GM12873 (cell line): ENCODE measurements around the gene PANX3.

Experiments used
- TF ChIP-seq, protein P1 (sequence below): IDR thresholded peaks from 2 replicates; pipeline ENCODE4 v1.5.1; 2012; ENCODE audit warnings: low read depth, mild to moderate bottlenecking, moderate library complexity, low read length, control low read depth; ENCODE audit not compliant: insufficient read depth; ENCODE audit errors: missing control alignments

The PANX3 gene

GRCh38 chr11:124602193-124602592, 9.0 kb upstream of the PANX3 start:
- TF ChIP-seq, protein P1, sequence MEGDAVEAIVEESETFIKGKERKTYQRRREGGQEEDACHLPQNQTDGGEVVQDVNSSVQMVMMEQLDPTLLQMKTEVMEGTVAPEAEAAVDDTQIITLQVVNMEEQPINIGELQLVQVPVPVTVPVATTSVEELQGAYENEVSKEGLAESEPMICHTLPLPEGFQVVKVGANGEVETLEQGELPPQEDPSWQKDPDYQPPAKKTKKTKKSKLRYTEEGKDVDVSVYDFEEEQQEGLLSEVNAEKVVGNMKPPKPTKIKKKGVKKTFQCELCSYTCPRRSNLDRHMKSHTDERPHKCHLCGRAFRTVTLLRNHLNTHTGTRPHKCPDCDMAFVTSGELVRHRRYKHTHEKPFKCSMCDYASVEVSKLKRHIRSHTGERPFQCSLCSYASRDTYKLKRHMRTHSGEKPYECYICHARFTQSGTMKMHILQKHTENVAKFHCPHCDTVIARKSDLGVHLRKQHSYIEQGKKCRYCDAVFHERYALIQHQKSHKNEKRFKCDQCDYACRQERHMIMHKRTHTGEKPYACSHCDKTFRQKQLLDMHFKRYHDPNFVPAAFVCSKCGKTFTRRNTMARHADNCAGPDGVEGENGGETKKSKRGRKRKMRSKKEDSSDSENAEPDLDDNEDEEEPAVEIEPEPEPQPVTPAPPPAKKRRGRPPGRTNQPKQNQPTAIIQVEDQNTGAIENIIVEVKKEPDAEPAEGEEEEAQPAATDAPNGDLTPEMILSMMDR: no peak

GRCh38 chr11:124605719-124606118, 5.5 kb upstream of the PANX3 start:
- TF ChIP-seq, protein P1: no peak

DNA sequence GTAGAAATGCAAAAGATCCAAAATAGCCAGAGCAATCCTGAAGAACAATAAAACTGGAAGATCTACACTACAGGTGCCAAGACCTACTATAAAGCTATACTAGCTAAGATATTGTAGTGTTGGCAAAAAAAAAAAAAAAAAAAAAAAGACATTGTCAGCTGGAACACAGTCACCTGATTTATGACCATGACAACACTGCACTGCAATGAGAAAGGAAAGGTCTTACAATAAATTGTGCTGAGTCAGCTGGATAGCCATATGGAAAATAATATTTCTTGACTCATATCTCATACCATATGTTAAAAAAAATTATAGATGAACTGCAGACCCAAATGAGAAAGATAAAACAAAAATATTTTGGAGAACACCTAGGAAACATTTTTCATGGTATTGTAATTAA, 3.1 kb upstream of the PANX3 start:
- TF ChIP-seq, protein P1: no peak

DNA sequence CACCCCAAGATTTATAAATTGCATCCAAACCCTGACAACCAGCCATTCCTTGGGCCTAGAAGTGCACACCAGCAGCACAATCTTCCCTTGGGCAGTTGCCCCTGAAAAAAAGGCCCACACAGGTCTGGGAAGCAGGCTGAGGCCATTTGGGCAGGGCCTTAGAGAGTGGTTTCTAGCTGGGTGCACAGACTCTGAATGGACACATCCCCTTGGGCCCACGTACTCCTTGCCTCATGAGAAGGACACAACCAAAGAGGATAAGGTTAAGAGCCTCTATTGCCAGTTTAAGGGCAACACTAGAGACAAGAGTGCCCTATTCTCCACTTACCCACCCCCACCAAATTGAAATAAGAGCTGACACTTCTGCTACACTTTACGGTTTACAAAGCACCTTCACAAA, 933 bp upstream of the PANX3 start:
- TF ChIP-seq, protein P1: no peak

- TF ChIP-seq, protein P1: no peak
Observed at GRCh38 chr11:124612045-124612444, 817 bp downstream of the PANX3 start.

DNA sequence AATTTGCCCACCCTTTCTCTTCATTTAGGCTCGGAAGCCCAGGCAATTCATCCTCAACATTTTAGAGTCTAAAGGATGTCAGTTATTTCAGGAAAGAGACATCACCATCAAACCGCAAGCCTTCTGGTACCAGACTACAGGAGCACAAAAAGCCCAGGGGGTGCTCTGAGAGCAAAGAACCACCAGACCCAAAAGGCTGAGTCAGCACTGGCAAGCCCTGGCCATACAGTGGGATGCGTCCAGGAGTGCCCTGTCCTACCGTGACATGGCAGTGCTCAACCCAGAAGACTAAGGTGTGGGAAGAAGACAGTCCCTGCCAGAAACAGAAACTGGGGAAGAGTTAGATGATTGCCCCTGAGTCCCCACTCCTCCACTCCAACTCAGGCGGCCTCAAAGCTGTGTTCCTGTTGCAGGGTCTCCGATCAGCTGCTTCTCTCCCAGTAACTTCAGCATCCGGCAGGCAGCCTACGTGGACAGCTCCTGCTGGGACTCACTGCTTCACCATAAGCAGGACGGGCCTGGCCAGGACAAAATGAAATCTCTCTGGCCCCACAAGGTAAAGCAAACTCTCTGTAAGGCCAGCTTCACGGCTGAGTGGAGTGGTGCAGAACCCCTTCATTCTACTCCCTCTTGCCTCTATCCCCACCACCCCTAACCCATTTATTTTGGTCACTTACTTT, 1.5 kb downstream of the PANX3 start:
- TF ChIP-seq, protein P1: no peak

DNA sequence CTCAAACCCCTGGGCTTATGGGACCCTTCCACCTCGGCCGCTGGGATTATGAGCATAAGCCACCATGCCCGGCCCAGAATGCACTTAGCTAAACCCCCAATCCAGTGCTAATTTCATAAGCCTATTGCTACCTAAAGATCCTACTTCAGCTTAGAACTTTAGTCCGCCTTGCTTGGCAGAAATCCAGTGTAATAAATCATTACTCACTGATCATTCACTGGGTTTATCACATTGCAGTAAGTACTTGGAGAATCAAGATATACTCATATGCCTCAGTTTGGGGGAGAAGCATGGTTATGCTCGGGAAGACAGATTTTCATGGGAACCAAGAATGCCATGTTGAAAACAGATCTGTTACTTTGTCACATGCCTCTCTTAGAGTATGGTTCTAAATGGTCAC, 7.6 kb downstream of the PANX3 start:
- TF ChIP-seq, protein P1: no peak
